GM10266 (cell line): ENCODE results near the gene PPP2R1A.

Source experiments
- DNase-seq: peaks from one replicate; pipeline ENCODE4 v3.0.0; 2012; ENCODE audit errors: extremely low spot score
- CTCF ChIP-seq: IDR thresholded peaks from 2 replicates; pipeline ENCODE4 v1.5.1; 2012; ENCODE audit warnings: mild to moderate bottlenecking, low read depth; ENCODE audit not compliant: control insufficient read depth, insufficient read depth; ENCODE audit errors: missing control alignments

The PPP2R1A gene

GRCh38 chr19:52229524-52229923 is 39.7 kb downstream of the PPP2R1A start:
- no peak for TF ChIP-seq CTCF
- DNase-seq, result no peak

- no peak for TF ChIP-seq CTCF
- DNase-seq, result no peak
These were observed 40.8 kb downstream of the PPP2R1A start for GRCh38 chr19:52230685-52231084.

GRCh38 chr19:52231154-52231910 is 41.5 kb downstream of the PPP2R1A start:
- DNase-seq, result no peak
- TF ChIP-seq CTCF, result no peak

GRCh38 chr19:52234406-52234805 is 44.6 kb downstream of the PPP2R1A start:
- no peak for TF ChIP-seq CTCF
- DNase-seq, result no peak

- no peak for TF ChIP-seq CTCF
- no peak for DNase-seq
These were observed 47.3 kb downstream of the PPP2R1A start for GRCh38 chr19:52237197-52237596.

GRCh38 chr19:52237771-52238400 is 48.0 kb downstream of the PPP2R1A start:
- DNase-seq, result peak; percentile 27
- TF ChIP-seq CTCF, result peak; percentile 97

GRCh38 chr19:52244021-52244420 is 54.2 kb downstream of the PPP2R1A start:
- no peak for TF ChIP-seq CTCF
- no peak for DNase-seq
